OCI-LY7 (cell line): ENCODE data around the gene RHOBTB3.

Experiments
- EZH2phosphoT487 ChIP-seq: fragments of 200-600 bp; sonication (generic); IDR thresholded peaks from 2 replicates; pipeline ENCODE4 v1.6.1; 2018; ENCODE audit warnings: low read depth, borderline replicate concordance, mild to moderate bottlenecking, mixed run types, antibody characterized with exemption, low read length, moderate library complexity, mixed read lengths
- TF ChIP-seq, protein P1 (sequence below): fragments of 200-600 bp; sonication (generic); conservative IDR thresholded peaks from 2 replicates; pipeline ENCODE4 v1.5.1; 2014; ENCODE audit warnings: mild to moderate bottlenecking, antibody characterized with exemption, low read length, moderate library complexity, mixed read lengths

DNA sequence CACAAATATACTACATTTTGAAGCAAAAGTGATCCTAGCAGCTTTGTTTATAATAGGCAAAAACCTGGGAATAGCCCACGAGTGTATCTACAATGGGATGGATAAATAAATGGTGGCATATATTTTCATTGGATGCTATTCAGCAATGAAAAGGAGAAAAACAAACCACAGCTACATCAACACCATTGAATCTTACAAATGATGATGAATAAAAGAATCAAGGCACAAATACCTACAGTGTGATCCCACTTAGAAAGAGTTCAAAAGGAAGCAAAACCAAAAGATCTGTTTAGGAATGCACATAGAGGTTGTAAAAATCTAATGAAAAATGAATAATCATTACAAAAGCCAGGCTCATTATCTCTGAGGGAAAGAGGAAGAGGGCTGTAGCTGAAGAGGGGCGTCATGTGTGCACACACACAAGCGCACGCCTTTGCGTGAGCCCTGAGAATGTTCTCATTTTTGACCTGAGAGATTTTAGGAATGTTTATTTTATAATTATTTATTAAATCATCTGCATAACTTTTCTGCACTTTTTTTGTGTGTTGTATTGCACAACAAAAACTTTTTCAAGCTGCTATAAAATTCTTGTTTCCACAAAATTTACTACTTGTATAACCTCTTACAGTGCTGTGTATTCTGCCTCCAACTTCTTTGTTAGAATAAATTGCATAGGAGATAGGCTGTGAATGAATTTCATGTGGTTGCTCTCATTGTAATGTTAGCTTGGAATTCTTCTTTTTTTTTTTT lies 5.9 kb upstream of the RHOBTB3 start:
- TF ChIP-seq, protein P1, sequence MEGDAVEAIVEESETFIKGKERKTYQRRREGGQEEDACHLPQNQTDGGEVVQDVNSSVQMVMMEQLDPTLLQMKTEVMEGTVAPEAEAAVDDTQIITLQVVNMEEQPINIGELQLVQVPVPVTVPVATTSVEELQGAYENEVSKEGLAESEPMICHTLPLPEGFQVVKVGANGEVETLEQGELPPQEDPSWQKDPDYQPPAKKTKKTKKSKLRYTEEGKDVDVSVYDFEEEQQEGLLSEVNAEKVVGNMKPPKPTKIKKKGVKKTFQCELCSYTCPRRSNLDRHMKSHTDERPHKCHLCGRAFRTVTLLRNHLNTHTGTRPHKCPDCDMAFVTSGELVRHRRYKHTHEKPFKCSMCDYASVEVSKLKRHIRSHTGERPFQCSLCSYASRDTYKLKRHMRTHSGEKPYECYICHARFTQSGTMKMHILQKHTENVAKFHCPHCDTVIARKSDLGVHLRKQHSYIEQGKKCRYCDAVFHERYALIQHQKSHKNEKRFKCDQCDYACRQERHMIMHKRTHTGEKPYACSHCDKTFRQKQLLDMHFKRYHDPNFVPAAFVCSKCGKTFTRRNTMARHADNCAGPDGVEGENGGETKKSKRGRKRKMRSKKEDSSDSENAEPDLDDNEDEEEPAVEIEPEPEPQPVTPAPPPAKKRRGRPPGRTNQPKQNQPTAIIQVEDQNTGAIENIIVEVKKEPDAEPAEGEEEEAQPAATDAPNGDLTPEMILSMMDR, result no peak
- TF ChIP-seq EZH2phosphoT487, result no peak
